Endothelial cell (in vitro differentiated cells): ENCODE measurements around the gene ZNF423. TPM values are rescaled to one million over a fixed set of nuclear protein-coding genes. Genes with fewer than 3 reads are reported as not detected.

Experiments
- DNase-seq: peaks from one replicate; pipeline ENCODE4 v3.0.0; 2021; ENCODE audit warnings: low spot score
- H3K27ac Mint-ChIP-seq: one replicate; pipeline ENCODE4 v1.8.0; 2021; ENCODE audit warnings: mixed read lengths, inconsistent platforms; ENCODE audit not compliant: unreplicated experiment
- H3K27me3 Mint-ChIP-seq: one replicate; pipeline ENCODE4 v1.8.0; 2021; ENCODE audit warnings: mild to moderate bottlenecking, moderate library complexity, mixed read lengths, inconsistent platforms; ENCODE audit not compliant: unreplicated experiment
- H3K36me3 Mint-ChIP-seq: one replicate; pipeline ENCODE4 v1.8.0; 2021; ENCODE audit warnings: mild to moderate bottlenecking, low read depth, mixed read lengths, inconsistent platforms; ENCODE audit not compliant: unreplicated experiment
- H3K4me1 Mint-ChIP-seq: one replicate; pipeline ENCODE4 v1.8.0; 2021; ENCODE audit warnings: mild to moderate bottlenecking, mixed read lengths, inconsistent platforms; ENCODE audit not compliant: unreplicated experiment
- H3K4me3 Mint-ChIP-seq: one replicate; pipeline ENCODE4 v1.8.0; 2021; ENCODE audit warnings: mild to moderate bottlenecking, mixed read lengths, inconsistent platforms; ENCODE audit not compliant: unreplicated experiment
- H3K9me3 Mint-ChIP-seq: one replicate; pipeline ENCODE4 v1.8.0; 2021; ENCODE audit warnings: mixed read lengths, inconsistent platforms; ENCODE audit not compliant: unreplicated experiment
- total RNA-seq: library from RNA; stranded (reverse); fragmentation: NEBNext Ultra II Directional; extraction: Animal tissue kit (Norgen Biotek cat#: 25700); gene quantifications from one replicate; pipeline ENCODE4 v1.2.1, GENCODE V29; 2021; ENCODE audit not compliant: unreplicated experiment
- TF ChIP-seq, protein P1 (sequence below): fragments of 200-600 bp; sonication (generic); IDR thresholded peaks from one replicate; pipeline ENCODE4 v1.5.0; 2021; ENCODE audit warnings: antibody characterized with exemption; ENCODE audit not compliant: unreplicated experiment

ZNF423 gene
- total RNA-seq, 1 donor from 2014 or later, result 44.8 TPM

DNA sequence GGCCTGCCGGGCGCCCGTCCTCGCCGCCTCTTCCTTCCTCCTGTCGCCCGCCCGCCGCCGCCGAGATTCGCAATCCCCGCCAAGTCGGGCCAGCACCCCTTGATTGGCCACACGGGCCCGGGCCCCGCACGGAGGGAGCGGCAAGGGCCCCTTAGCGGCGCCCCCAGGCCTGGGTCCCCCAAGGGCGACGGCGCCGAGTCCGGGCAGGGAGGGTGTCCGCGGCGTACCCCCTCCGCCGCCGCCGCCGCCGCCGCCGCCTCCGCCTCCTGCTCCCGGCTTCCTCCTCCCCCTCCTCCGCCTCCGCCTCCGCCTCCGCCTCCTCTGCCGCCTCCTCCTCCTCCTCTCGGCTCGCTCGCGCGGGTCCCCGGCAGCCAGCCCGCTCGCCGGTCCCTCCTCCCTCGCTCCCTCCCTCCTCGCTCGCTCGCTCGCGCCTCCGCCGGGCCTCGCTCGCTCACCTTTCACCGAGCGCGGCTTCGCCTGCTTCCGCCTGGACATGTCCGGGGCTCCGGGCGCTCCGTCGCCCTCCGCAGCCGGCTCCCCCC, 561 bp downstream of the ZNF423 start:
- Mint-ChIP-seq H3K9me3 (no peaks in the 10 kb centered on the region), H3K36me3 (peaks cover 7% of the 10 kb centered on the region), H3K4me3 (peak overlapping the region; percentile 69), H3K4me1 (peaks cover 42% of the 10 kb centered on the region), H3K27me3 (peaks cover 13% of the 10 kb centered on the region), H3K27ac (no peak overlapping the region)
- peak; percentile 87 for DNase-seq
- TF ChIP-seq, protein P1, sequence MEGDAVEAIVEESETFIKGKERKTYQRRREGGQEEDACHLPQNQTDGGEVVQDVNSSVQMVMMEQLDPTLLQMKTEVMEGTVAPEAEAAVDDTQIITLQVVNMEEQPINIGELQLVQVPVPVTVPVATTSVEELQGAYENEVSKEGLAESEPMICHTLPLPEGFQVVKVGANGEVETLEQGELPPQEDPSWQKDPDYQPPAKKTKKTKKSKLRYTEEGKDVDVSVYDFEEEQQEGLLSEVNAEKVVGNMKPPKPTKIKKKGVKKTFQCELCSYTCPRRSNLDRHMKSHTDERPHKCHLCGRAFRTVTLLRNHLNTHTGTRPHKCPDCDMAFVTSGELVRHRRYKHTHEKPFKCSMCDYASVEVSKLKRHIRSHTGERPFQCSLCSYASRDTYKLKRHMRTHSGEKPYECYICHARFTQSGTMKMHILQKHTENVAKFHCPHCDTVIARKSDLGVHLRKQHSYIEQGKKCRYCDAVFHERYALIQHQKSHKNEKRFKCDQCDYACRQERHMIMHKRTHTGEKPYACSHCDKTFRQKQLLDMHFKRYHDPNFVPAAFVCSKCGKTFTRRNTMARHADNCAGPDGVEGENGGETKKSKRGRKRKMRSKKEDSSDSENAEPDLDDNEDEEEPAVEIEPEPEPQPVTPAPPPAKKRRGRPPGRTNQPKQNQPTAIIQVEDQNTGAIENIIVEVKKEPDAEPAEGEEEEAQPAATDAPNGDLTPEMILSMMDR, result no peak

DNA sequence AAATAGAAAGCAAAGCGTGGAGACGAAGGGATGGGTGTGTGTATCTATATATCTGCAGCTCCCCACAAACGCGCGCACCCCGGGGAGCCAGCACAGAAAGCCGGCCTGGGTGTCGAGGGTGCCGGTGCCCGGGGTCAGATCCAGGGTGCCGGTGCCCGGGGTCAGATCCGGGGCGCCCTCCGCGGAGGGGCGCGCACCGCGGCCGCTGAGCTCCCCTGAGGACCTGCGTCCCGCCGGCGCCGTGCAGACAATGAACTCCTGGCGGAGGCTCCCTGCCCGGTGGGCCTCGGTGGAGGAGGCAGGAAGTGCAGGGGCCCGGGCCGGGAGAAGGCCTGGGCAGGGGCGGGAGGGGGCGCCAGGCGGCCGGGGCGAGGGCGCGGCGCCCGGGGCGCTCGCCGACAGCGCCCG, 1.1 kb downstream of the ZNF423 start:
- Mint-ChIP-seq H3K27me3 (peaks cover 12% of the 10 kb centered on the region), H3K4me3 (peak overlapping the region; percentile 97), H3K9me3 (no peaks in the 10 kb centered on the region), H3K27ac (peak overlapping the region; percentile 94), H3K4me1 (peaks cover 47% of the 10 kb centered on the region), H3K36me3 (peaks cover 6% of the 10 kb centered on the region)
- TF ChIP-seq, protein P1, result no peak
- DNase-seq, result peak; percentile 65

DNA sequence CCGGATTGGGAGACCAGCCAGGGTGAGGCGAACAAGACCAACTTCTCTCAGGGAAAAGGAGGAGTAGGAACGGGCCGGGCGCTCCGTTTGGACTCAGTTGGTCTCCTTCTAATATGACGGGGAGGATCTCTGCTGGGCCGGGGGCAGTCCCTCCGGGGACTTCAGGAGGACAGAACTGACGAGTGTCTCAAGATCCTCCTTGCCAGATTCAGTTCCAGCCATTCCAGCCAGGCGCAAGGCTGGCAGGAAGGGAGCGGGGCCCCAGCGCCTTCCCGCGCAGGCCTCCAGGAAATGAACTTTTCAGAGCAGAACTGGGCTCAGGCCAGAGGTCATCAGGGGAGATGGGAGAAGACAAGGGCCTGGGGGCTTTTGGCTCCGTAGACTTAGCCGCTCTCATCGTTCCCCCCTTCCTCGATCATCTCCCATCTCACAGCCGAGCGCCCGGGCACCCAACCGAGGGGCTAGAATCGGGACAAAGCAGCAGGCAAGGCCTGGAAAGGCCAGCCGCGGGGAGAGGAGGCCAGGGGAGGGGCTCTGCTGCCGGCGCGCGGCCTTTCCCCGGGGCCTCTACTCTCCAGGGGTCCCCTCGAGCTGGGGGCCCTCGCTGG, 1.6 kb downstream of the ZNF423 start:
- peak; percentile 55 for DNase-seq
- H3K4me3 Mint-ChIP-seq, result peak overlapping the region; percentile 97
- H3K4me1 Mint-ChIP-seq, result peaks cover 48% of the 10 kb centered on the region
- peaks cover 1% of the 10 kb centered on the region for H3K36me3 Mint-ChIP-seq
- H3K27me3 Mint-ChIP-seq, result peaks cover 10% of the 10 kb centered on the region
- no peaks in the 10 kb centered on the region for H3K9me3 Mint-ChIP-seq
- peak overlapping the region; percentile 94 for H3K27ac Mint-ChIP-seq
- TF ChIP-seq, protein P1, result no peak

DNA sequence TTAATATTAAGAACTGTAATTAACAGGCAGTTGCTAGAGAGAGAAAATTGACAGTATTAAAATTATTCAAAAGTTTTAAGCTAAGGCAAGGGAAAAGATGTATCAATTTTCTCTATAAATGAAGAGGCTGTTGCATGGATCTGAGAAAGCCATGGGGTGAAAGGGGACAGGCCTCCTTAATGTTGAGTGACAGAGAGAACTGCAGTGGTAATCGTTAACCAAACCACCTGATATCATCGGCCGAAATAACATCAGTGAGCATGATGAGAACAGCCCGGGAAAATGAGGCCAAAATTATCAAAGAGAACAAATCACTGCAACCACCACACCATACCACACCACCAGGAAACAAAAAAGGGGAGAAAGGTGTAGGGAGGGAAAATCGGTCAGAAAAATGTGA, 3.6 kb downstream of the ZNF423 start:
- TF ChIP-seq, protein P1, result no peak

DNA sequence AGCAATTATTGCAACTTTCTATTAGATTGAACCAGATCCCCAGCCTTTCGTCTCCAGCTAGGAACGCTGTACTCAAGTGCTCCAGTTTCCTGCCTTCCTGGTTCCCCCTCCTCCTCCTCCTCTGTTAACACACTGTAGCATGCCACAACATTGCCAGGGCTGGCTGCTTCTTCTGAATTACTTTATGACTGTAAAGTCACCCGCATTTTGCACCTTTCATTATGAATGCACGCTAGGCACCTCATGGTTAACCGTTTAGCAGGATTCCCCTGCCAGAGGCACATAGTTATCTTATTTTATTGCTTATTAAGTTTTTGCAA, 4.5 kb downstream of the ZNF423 start:
- Mint-ChIP-seq H3K4me1 (peaks cover 56% of the 10 kb centered on the region), H3K27me3 (peaks cover 9% of the 10 kb centered on the region), H3K4me3 (peak overlapping the region; percentile 5), H3K27ac (no peak overlapping the region), H3K9me3 (no peaks in the 10 kb centered on the region), H3K36me3 (peaks cover 17% of the 10 kb centered on the region)
- no peak for DNase-seq
- TF ChIP-seq, protein P1, result no peak

More for the DNA sequence above, 3.6 kb downstream of the ZNF423 start:
- no peaks in the 10 kb centered on the region for H3K9me3 Mint-ChIP-seq
- peaks cover 9% of the 10 kb centered on the region for H3K27me3 Mint-ChIP-seq
- peaks cover 9% of the 10 kb centered on the region for H3K36me3 Mint-ChIP-seq
- H3K4me3 Mint-ChIP-seq, result peak overlapping the region; percentile 39
- H3K27ac Mint-ChIP-seq, result no peak overlapping the region
- DNase-seq, result no peak
- peaks cover 56% of the 10 kb centered on the region for H3K4me1 Mint-ChIP-seq
